ENCODE results near the gene NFIB.

DNA sequence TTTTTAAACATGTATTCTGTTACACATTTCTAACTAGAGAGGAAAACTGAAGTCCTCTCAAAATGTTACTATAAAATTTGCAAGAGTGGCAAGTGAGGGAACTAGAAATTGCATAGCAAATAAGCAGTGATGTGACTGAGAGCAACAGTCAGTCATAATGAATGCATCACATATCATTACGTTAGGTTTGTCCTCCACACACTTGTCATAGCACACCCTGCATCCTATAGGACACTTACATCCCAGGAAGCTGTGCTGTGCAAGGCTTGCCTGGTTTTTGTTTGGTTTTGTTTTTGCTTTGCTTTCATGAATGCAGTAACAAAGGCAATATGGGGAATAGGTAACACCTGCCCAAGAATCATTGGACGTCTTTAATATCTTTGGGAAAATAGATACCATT, 10.8 kb downstream of the NFIB start:
- TF ChIP-seq, protein P1, sequence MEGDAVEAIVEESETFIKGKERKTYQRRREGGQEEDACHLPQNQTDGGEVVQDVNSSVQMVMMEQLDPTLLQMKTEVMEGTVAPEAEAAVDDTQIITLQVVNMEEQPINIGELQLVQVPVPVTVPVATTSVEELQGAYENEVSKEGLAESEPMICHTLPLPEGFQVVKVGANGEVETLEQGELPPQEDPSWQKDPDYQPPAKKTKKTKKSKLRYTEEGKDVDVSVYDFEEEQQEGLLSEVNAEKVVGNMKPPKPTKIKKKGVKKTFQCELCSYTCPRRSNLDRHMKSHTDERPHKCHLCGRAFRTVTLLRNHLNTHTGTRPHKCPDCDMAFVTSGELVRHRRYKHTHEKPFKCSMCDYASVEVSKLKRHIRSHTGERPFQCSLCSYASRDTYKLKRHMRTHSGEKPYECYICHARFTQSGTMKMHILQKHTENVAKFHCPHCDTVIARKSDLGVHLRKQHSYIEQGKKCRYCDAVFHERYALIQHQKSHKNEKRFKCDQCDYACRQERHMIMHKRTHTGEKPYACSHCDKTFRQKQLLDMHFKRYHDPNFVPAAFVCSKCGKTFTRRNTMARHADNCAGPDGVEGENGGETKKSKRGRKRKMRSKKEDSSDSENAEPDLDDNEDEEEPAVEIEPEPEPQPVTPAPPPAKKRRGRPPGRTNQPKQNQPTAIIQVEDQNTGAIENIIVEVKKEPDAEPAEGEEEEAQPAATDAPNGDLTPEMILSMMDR (conservative IDR thresholded peaks at IDR 0.05 in 1 of 2, IDR thresholded peaks at IDR 0.05 in 1 of 2; ENCODE audit: extremely low read depth in 1 of 2, insufficient read depth in 1 of 2, low read depth in 1 of 2, low read length in 2 of 2): no peak
- no peak for TF ChIP-seq EZH2 (IDR thresholded peaks at IDR 0.05; ENCODE audit: borderline replicate concordance, low read length)

Measured in mammary epithelial cell (primary cell).